Gastroesophageal sphincter (tissue), 3 donors: Measurements from ENCODE around the gene ZBTB34.

Source experiments
- POLR2A ChIP-seq, 2 donors: fragments of 450-650 bp; IDR thresholded peaks; one replicate each; pipeline ENCODE4 v1.6.1; 2017; ENCODE audit warnings: antibody characterized with exemption in 2 of 2, mild to moderate bottlenecking in 2 of 2, moderate library complexity in 1 of 2
- TF ChIP-seq, protein P1 (sequence below), 4 experiments: fragments of 200-600 bp in 2 of 4; fragments of 450-650 bp in 2 of 4; sonication (generic) in 1 of 4; IDR thresholded peaks; one replicate each; pipeline ENCODE4 v1.5.1; 2017 to 2019; ENCODE audit warnings: antibody characterized with exemption in 4 of 4, mild to moderate bottlenecking in 2 of 4, moderate library complexity in 2 of 4

GRCh38 chr9:126907058-126907457 is 46.6 kb downstream of the ZBTB34 start:
- TF ChIP-seq, protein P1, sequence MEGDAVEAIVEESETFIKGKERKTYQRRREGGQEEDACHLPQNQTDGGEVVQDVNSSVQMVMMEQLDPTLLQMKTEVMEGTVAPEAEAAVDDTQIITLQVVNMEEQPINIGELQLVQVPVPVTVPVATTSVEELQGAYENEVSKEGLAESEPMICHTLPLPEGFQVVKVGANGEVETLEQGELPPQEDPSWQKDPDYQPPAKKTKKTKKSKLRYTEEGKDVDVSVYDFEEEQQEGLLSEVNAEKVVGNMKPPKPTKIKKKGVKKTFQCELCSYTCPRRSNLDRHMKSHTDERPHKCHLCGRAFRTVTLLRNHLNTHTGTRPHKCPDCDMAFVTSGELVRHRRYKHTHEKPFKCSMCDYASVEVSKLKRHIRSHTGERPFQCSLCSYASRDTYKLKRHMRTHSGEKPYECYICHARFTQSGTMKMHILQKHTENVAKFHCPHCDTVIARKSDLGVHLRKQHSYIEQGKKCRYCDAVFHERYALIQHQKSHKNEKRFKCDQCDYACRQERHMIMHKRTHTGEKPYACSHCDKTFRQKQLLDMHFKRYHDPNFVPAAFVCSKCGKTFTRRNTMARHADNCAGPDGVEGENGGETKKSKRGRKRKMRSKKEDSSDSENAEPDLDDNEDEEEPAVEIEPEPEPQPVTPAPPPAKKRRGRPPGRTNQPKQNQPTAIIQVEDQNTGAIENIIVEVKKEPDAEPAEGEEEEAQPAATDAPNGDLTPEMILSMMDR (IDR thresholded peaks at IDR 0.05), result no peak
- no peak for TF ChIP-seq POLR2A (IDR thresholded peaks at IDR 0.05)
